NCI-H226 (cell line): Measurements from ENCODE around the gene PHLDB3.
"Not testable (repeated sequence)": the region's sequence is repeated elsewhere in the genome, so short reads cannot be mapped to it uniquely, and the experiment has no call there.

Experiments
- DNase-seq: peaks from one replicate; pipeline ENCODE4 v3.0.0-alpha.2; 2015

The PHLDB3 gene

GRCh38 chr19:43526884-43527859 is 22.6 kb upstream of the PHLDB3 start, which contains the start of gene ETHE1:
ETHE1 (minus strand) TSS chr19:43527201; CDS start chr19:43527177, 24 bp downstream.
- DNase-seq, result peak; percentile 53

GRCh38 chr19:43525836-43526771 is 21.6 kb upstream of the PHLDB3 start:
- no peak for DNase-seq

GRCh38 chr19:43524922-43525835 is 20.6 kb upstream of the PHLDB3 start:
- DNase-seq, result peak; percentile 83

- not testable (repeated sequence) for DNase-seq
These were observed 19.1 kb upstream of the PHLDB3 start for GRCh38 chr19:43523696-43524095.

- DNase-seq, result no peak
These were observed 18.4 kb upstream of the PHLDB3 start for GRCh38 chr19:43522929-43523328.

GRCh38 chr19:43519436-43520088 is 15.0 kb upstream of the PHLDB3 start:
- peak; percentile 73 for DNase-seq

GRCh38 chr19:43518051-43518450 is 13.5 kb upstream of the PHLDB3 start:
- no peak for DNase-seq

GRCh38 chr19:43512399-43512798 is 7.9 kb upstream of the PHLDB3 start:
- DNase-seq, result not testable (repeated sequence)

GRCh38 chr19:43511324-43511723 is 6.8 kb upstream of the PHLDB3 start:
- no peak for DNase-seq

GRCh38 chr19:43510713-43511112 is 6.2 kb upstream of the PHLDB3 start:
- DNase-seq, result no peak

- no peak for DNase-seq
These were observed 3.3 kb upstream of the PHLDB3 start for GRCh38 chr19:43507880-43508279.

GRCh38 chr19:43506629-43507028 is 2.1 kb upstream of the PHLDB3 start:
- no peak for DNase-seq

GRCh38 chr19:43505941-43506340 is 1.4 kb upstream of the PHLDB3 start:
- DNase-seq, result no peak

GRCh38 chr19:43505186-43505456 is 575 bp upstream of the PHLDB3 start:
- DNase-seq, result no peak

- peak; percentile 78 for DNase-seq
These were observed 783 bp downstream of the PHLDB3 start for GRCh38 chr19:43503501-43504425.

GRCh38 chr19:43502419-43502976 is 2.0 kb downstream of the PHLDB3 start:
- DNase-seq, result no peak

GRCh38 chr19:43501661-43502418 is 2.7 kb downstream of the PHLDB3 start:
- no peak for DNase-seq

- DNase-seq, result no peak
These were observed 5.5 kb downstream of the PHLDB3 start for GRCh38 chr19:43499042-43499441.

GRCh38 chr19:43498233-43498842 is 6.2 kb downstream of the PHLDB3 start:
- no peak for DNase-seq
